Measurements from ENCODE around the gene SUPT5H. TPM values are rescaled to one million over a fixed set of nuclear protein-coding genes. Genes with fewer than 3 reads are reported as not detected.

The SUPT5H gene
- total and polyA plus RNA-seq, 2 of the 8 experiments (the other 6 are each of a cell fraction or from before 2014, with no cell fraction given) = 77.8 to 111 TPM

DNA sequence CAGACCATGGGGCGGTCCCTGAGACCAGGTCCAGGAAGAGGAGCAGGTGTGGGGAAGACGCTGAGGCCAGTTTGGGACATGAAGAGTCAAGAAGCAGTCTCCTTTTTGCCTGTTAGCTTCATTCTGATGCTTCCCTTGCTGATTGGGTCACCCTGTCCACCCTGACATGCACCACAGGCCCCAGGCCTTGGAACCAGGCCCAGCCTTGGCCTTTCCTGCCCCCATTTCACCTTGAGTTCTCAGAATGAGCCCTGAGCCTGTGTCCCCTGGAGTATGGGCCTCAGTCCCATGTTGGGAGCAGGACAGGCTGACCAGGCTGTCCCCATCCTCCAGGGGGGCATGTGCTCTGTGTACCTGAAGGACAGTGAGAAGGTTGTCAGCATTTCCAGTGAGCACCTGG lies 30.4 kb downstream of the SUPT5H start:
- peaks cover 15 to 37% (median 31%) of the 10 kb centered on the region in 4 experiments for H3K36me3 ChIP-seq (ENCODE audit: control insufficient read depth in 2 of 4, insufficient read depth in 4 of 4, low read length in 3 of 4)
- WGBS, 2 experiments (ENCODE audit: extremely low coverage in 1 of 2, insufficient coverage in 1 of 2, insufficient read length in 1 of 2, insufficient replicate concordance in 2 of 2, low coverage in 1 of 2, low lambda C conversion rate in 2 of 2, missing lambda C conversion rate in 1 of 2) = 81% methylated on average over 2 of the region's 2 CpGs; no CpG with 5 or more reads in 1 of the 2 experiments
- H3K27me3 ChIP-seq (replicated peaks in 1 of 4; ENCODE audit: control insufficient read depth in 3 of 4, extremely low read depth in 1 of 4, insufficient read depth in 3 of 4, low read length in 3 of 4) = no peaks in the 10 kb centered on the region
- CTCF ChIA-PET (ENCODE audit: partially characterized antibody) = interaction anchor here (0.6 to 5.6 kb wide), 21 partner anchors 9 to 1050 kb away, joined by 3 to 78 read pairs (median 11); partner anchors contain the start of genes DLL3, EID2B, PLEKHG2 and RPS16
- FAIRE-seq (no peak), DNase-seq (ENCODE audit: low read depth in 1 of 2, low spot score in 2 of 2) (no peak)
- no peak overlapping the region for H3K4me2 ChIP-seq (ENCODE audit: insufficient read depth in 1 of 2, low read depth in 2 of 2, low read length in 2 of 2)
- no peaks in the 10 kb centered on the region for H3K9me3 ChIP-seq (ENCODE audit: insufficient read depth in 2 of 2, low read depth in 1 of 2, low read length in 1 of 2)
- H4K8ac ChIP-seq (ENCODE audit: extremely low read depth, insufficient read depth, low read length) = no peak overlapping the region
- H3K23ac ChIP-seq (ENCODE audit: insufficient read length) = no peak overlapping the region
- H2BK120ac ChIP-seq (replicated peaks; ENCODE audit: low read depth, low read length) = no peak overlapping the region
- no peak overlapping the region for H2BK5ac ChIP-seq (ENCODE audit: low read depth, low read length)
- no peak overlapping the region for H3K4ac ChIP-seq (replicated peaks; ENCODE audit: insufficient read length, low read depth, low read length)
- H3K79me2 ChIP-seq (ENCODE audit: control insufficient read depth in 1 of 2, insufficient read depth in 2 of 2, low read length in 2 of 2) = no peaks in the 10 kb centered on the region
- H2AK5ac ChIP-seq (ENCODE audit: low read depth, low read length) = no peak overlapping the region
- no peak overlapping the region for H3K9ac ChIP-seq (replicated peaks in 1 of 4; ENCODE audit: extremely low read depth in 1 of 4, low read depth in 3 of 4, low read length in 3 of 4)
- H2BK12ac ChIP-seq (ENCODE audit: low read depth, low read length) = no peak overlapping the region
- no peaks in the 10 kb centered on the region; the same call in 1 of the 2 replicates for H3K23me2 ChIP-seq (ENCODE audit: low read depth, low read length)
- H4K91ac ChIP-seq (replicated peaks; ENCODE audit: insufficient read length, low read length) = no peak overlapping the region
- peaks cover 0 to 4% (median 2%) of the 10 kb centered on the region in 4 experiments; a peak in 4 of 7 replicates for H3K4me1 ChIP-seq (replicated peaks in 1 of 4; ENCODE audit: control insufficient read depth in 3 of 4, insufficient read depth in 4 of 4, low read length in 3 of 4)
- no peak overlapping the region for H3K4me3 ChIP-seq (ENCODE audit: extremely low read depth in 1 of 4, insufficient read depth in 2 of 4, low read depth in 3 of 4, low read length in 4 of 4)
- no peak overlapping the region for H2AFZ ChIP-seq (ENCODE audit: low read length)
- H2BK15ac ChIP-seq (ENCODE audit: low read length) = no peak overlapping the region
- no peaks in the 10 kb centered on the region for H3K79me1 ChIP-seq (ENCODE audit: low read depth, low read length)
- H3K14ac ChIP-seq (ENCODE audit: insufficient read length) = no peak overlapping the region
- no peak overlapping the region for H2BK20ac ChIP-seq (ENCODE audit: low read length)
- H3K56ac ChIP-seq (replicated peaks; ENCODE audit: insufficient read length, low read depth, low read length) = no peak overlapping the region
- H4K20me1 ChIP-seq (replicated peaks in 1 of 2; ENCODE audit: control insufficient read depth in 1 of 2, insufficient read depth in 2 of 2, low read length in 2 of 2) = peaks cover 4 to 6% of the 10 kb centered on the region in 2 experiments
- POLR2A ChIA-PET (ENCODE audit: partially characterized antibody) = interaction anchor here (0.5 to 5.3 kb wide), 10 partner anchors 10 to 84 kb away, joined by 3 to 20 read pairs (median 5); partner anchors contain the start of genes MED29, PAF1 and RPS16
- H3K27ac ChIP-seq (ENCODE audit: low read depth, low read length) = peak overlapping the region; percentile 41; the same call in 1 of the 2 replicates
- no peak overlapping the region for H4K5ac ChIP-seq (ENCODE audit: insufficient read length, low read depth, low read length)
- no peak overlapping the region for H3K18ac ChIP-seq (ENCODE audit: extremely low read depth, low read length)
- TF ChIP-seq RFX5 (IDR thresholded peaks at IDR 0.05; ENCODE audit: borderline replicate concordance, low read depth, low read length) (no peak), KDM1A (IDR thresholded peaks at IDR 0.05; ENCODE audit: borderline replicate concordance, low read length) (no peak), SUZ12 (IDR thresholded peaks at IDR 0.05; ENCODE audit: low read length) (no peak), FOSL1 (IDR thresholded peaks at IDR 0.05; ENCODE audit: insufficient read depth, low read depth, low read length) (no peak), GTF2F1 (IDR thresholded peaks at IDR 0.05; ENCODE audit: borderline replicate concordance, low read depth, low read length) (no peak), TCF12 (IDR thresholded peaks at IDR 0.05; ENCODE audit: low read depth, low read length) (no peak), POLR2A (IDR thresholded peaks at IDR 0.05; ENCODE audit: control extremely low read depth in 1 of 2, low read depth in 2 of 2, low read length in 2 of 2) (no peak), CTCF (IDR thresholded peaks at IDR 0.05; ENCODE audit: control extremely low read depth in 1 of 3, insufficient read depth in 1 of 3, low read depth in 1 of 3, low read length in 3 of 3) (no peak), TEAD4 (IDR thresholded peaks at IDR 0.05; ENCODE audit: low read depth, low read length) (no peak), SP2 (IDR thresholded peaks at IDR 0.05; ENCODE audit: low read length) (no peak), CEBPB (IDR thresholded peaks at IDR 0.05; ENCODE audit: low read depth, low read length) (no peak), TAF1 (IDR thresholded peaks at IDR 0.05; ENCODE audit: low read depth, low read length) (no peak), BACH1 (IDR thresholded peaks at IDR 0.05; ENCODE audit: low read length) (no peak)

Data from H1 (cell line).